Glomerular endothelial cell (primary cell): ENCODE measurements around the gene TMEM234. TPM values are rescaled to one million over a fixed set of nuclear protein-coding genes. Genes with fewer than 3 reads are reported as not detected.

Experiments used
- DNase-seq: peaks from one replicate; pipeline ENCODE4 v3.0.0-alpha.2; 2011; ENCODE audit warnings: low read depth, low spot score; ENCODE audit errors: extremely low read depth
- total RNA-seq: library from RNA; depleted of rRNA; stranded (reverse); fragments of >200 nt; gene quantifications from 2 replicates; pipeline ENCODE4 v1.2.3, GENCODE V29; 2015

Gene TMEM234
- total RNA-seq, 1 donor from 2014 or later, result 15.9 TPM

- DNase-seq, result no peak
These were observed 41.7 kb downstream of the TMEM234 start for GRCh38 chr1:32180186-32181060.

GRCh38 chr1:32179443-32180185 is 42.5 kb downstream of the TMEM234 start, which contains the start of gene TXLNA:
TXLNA (plus strand) TSS chr1:32179675; CDS start chr1:32180346, 671 bp downstream.
- DNase-seq, result no peak

- no peak for DNase-seq
These were observed 43.0 kb downstream of the TMEM234 start for GRCh38 chr1:32179193-32179442.

- no peak for DNase-seq
These were observed 43.6 kb downstream of the TMEM234 start for GRCh38 chr1:32178380-32179192.

- DNase-seq, result no peak
These were observed 49.4 kb downstream of the TMEM234 start for GRCh38 chr1:32172621-32173245.

GRCh38 chr1:32170991-32171390 is 51.2 kb downstream of the TMEM234 start:
- DNase-seq, result no peak

Other genes with a start within 250 kb of the TMEM234 start
- gene KHDRBS1, start 208.5 kb downstream of the TMEM234 start, total RNA-seq, result 86.4 and 128 TPM in 2 replicates
- 9.5 and 10.3 TPM in 2 replicates for gene TMEM39B, start 149.4 kb downstream of the TMEM234 start, total RNA-seq
- gene KPNA6, start 114.3 kb downstream of the TMEM234 start, total RNA-seq, result 50.3 and 51.1 TPM in 2 replicates
- 72.3 and 74.8 TPM in 2 replicates for gene TXLNA, start 42.7 kb downstream of the TMEM234 start, total RNA-seq
- 17.5 and 21.4 TPM in 2 replicates for gene CCDC28B, start 21.8 kb downstream of the TMEM234 start, total RNA-seq
- 0.97 and 3.4 TPM in 2 replicates for gene IQCC, start 16.7 kb downstream of the TMEM234 start, total RNA-seq
- gene DCDC2B, start 13.3 kb downstream of the TMEM234 start, total RNA-seq, result not detected in 2 replicates
- 234 and 362 TPM in 2 replicates for gene EIF3I, start 54 bp upstream of the TMEM234 start, total RNA-seq
- 101 and 121 TPM in 2 replicates for gene FAM167B, start 24.9 kb upstream of the TMEM234 start, total RNA-seq
- 0.35 and 1.1 TPM in 2 replicates for gene LCK, start 28.9 kb upstream of the TMEM234 start, total RNA-seq
- gene HDAC1, start 69.7 kb upstream of the TMEM234 start, total RNA-seq, result 150 and 166 TPM in 2 replicates
- 355 and 455 TPM in 2 replicates for gene MARCKSL1, start 113.9 kb upstream of the TMEM234 start, total RNA-seq
- gene FAM229A, start 140.1 kb upstream of the TMEM234 start, total RNA-seq, result 3.5 and 5.5 TPM in 2 replicates
- 0.47 TPM in 1 of 2 replicates, not detected in the other for gene TSSK3, start 140.2 kb upstream of the TMEM234 start, total RNA-seq
- 75.0 and 117 TPM in 2 replicates for gene BSDC1, start 172.1 kb upstream of the TMEM234 start, total RNA-seq
- not detected in 2 replicates for gene ZBTB8B, start 242.7 kb upstream of the TMEM234 start, total RNA-seq